ENCODE measurements around the gene APBA2.
"Not testable (repeated sequence)": the region's sequence is repeated elsewhere in the genome, so short reads cannot be mapped to it uniquely, and the experiment has no call there.

The APBA2 gene

DNA sequence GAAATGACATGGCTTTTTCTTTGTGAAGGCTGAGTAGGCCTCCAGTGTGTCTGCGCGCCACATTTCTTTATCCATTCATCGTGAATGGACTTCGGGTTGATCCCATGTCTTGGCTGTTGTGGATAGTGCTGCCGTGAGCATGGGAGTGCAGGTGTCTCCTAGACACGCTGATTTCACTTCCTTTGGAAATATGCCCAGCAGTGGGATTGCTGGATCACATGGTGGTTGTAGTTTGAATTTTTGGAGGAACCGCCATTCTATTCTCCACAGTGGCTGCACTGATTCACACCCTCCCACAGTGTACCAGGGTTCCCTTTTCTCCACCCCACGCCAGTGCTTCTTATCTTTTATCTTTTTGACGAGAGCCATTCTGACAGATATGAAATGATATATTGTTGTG, 212.2 kb downstream of the APBA2 start:
- in situ Hi-C loops (cut with MboI; ENCODE audit: low sequenced_read_pairs): no loop called here

GRCh38 chr15:29098652-29099051, 212.9 kb downstream of the APBA2 start:
- in situ Hi-C loops (cut with MboI; ENCODE audit: low sequenced_read_pairs): no loop called here

DNA sequence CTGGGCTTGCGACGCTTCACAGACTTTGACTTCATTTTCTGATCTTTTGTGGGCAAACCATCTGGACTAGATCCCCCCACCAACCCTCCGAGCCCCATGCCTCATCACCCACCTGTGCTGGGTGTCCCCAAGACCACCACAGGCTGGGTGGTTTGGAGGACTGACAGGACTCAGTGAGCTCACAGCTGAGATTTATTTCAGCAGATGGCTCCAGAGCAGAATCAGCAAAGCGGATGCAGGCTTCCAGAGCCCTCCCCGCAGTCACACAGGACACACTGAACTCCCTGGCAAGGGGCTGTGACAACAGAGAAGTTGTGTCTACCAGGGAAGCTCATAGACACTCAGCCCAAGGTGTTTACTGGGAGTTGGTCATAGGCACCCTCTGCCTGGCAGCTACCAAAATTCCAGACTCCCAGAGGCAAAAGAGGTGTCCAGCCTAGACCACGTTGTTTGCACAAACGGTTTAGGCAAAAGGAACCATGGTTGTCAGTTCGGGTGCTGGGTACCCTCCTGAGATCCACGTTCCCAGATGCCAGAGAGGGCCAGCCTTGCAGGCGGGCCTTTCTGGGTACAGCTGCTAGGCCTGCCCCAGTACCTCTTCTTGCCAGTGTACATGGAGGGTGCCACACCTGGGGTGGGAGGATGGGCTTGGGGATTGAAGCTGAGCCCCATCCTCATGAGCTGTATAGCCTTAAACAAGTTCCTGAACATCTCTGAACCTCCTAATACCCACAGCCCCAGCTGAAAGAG, 213.5 kb downstream of the APBA2 start:
- in situ Hi-C loops (cut with MboI; ENCODE audit: low sequenced_read_pairs): no loop called here

DNA sequence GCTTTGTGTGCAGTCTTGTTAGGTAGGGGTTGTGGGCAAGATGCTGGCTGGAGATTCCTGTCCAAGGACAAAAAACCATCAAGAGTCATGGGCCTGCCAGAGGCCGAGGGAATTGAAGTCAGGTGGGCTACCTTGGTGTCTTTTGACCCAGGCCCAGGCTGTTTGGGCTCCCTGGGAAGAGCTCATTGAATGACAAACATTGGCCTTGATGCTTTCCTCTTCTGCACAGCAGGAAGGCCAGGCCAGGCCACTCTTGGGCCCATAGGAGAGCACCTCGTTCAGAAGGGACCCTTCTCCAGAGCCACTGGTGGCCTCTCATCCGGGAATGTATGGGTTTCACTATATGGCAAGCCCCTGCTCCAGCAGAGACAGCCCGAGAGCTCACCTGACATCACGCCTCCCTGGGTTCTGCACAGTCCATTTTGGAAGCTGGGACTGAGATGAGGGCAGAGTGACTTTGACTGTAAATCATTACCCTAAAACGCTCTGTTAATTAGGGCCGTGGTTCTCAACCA, 214.8 kb downstream of the APBA2 start:
- in situ Hi-C loops (cut with MboI; ENCODE audit: low sequenced_read_pairs): no loop called here

GRCh38 chr15:29101491-29101890, 215.7 kb downstream of the APBA2 start:
- in situ Hi-C loops (cut with MboI; ENCODE audit: low sequenced_read_pairs): no loop called here

- in situ Hi-C loops (cut with MboI; ENCODE audit: low sequenced_read_pairs): not testable (repeated sequence)
Observed at GRCh38 chr15:29102173-29102794, 216.5 kb downstream of the APBA2 start.

DNA sequence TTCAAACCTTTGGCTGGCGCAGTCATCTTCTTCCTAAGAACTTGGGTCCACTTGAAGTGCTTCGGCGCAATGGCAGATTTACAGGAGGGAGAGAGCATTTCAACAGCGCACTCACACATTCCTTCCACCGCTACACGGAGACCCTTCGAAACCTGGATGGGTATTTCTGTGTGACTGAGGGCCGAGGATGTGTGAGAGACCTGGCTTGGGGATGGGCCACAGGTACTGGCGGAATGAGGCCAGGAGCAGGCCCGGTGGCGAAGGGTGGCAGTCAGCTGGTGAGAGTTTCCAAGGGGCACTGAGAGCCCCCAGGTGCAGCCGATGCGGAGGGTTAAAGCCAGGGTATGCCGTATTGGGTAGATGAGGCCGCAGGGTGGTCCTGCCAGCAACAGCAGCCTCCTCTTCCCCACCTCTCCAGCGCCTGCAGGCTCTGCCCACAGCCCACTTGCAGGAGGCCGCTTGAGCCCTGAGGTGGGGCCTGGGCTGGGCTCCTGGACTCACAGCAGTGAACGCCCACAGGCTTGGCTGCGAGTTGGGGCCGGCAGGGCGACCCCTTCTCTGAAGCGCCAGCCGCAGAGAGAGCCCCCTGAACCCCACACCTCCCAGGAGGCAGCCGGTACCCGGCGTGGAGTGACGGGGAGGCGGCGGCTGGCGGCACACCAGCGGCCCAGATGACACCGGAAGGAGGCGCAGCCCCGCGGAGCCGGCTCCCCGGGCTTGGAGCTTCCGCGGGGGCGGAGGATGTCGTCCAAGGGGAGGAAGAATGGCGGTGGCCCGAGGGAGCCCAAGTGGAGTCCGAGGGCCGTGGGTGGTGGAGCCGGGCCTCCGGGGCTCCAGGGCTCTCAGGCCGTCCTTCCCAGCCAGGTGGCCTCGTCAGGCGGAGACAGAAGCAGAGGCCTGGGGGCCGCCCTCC, 217.4 kb downstream of the APBA2 start:
- in situ Hi-C loops (cut with MboI; ENCODE audit: low sequenced_read_pairs): no loop called here

DNA sequence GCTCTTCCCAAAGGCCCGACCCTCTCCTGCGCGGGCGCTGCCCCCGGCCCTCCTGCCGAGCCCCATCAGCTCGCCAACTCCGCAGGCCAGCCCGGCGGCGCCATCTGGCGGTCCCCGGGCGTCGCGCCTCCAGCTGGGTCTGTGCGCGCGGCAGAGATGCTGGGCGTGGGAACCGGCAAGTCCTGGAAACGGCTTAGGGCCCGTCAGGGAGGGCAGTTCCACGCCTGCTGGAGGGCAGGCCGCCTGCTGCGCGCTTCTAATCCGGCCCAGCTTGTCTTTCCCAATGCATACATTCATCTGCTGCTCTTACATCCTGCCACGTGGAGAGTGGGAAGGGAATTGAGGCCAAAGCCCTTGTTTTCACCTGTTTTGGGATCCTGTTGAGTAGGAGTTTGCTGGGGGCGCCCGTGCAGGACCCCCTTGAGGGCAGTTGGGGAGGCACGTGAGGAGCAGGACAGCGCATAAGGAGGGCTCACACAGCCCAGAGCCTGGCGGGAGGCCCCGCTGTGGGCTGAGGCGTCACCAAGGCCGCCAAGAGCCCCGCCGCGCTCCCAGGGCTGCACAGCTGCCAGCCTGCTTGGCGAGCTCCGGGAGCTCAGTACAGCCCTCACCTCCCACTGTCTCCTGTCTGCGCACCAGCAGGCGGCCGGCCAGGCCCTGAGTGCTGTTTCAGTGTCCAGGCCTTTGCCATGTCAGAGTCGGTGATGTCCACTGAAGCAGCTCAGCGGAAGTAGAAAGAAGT, 218.2 kb downstream of the APBA2 start:
- in situ Hi-C loops (cut with MboI; ENCODE audit: low sequenced_read_pairs): no loop called here

DNA sequence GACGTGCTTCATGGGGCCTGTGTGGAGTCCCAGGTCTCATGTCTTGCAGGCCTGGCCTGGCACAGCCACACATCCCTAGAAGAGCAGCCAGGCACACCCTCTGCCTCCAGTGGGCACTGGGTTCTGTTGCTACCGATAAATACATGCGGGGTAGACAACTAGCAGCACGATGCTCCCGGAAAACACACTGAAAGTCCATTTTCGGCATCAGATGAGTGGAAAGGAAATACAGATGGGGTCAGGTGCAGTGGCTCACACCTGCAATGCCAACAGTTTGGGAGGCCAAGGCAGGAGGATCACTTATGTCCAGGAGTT, 218.7 kb downstream of the APBA2 start:
- in situ Hi-C loops (cut with MboI; ENCODE audit: low sequenced_read_pairs): no loop called here

GRCh38 chr15:29105151-29105854, 219.5 kb downstream of the APBA2 start:
- in situ Hi-C loops (cut with MboI; ENCODE audit: low sequenced_read_pairs): no loop called here

GRCh38 chr15:29106116-29106515, 220.3 kb downstream of the APBA2 start:
- in situ Hi-C loops (cut with MboI; ENCODE audit: low sequenced_read_pairs): no loop called here

- in situ Hi-C loops (cut with MboI; ENCODE audit: low sequenced_read_pairs): no loop called here
Observed at GRCh38 chr15:29106551-29107290, 220.9 kb downstream of the APBA2 start.

DNA sequence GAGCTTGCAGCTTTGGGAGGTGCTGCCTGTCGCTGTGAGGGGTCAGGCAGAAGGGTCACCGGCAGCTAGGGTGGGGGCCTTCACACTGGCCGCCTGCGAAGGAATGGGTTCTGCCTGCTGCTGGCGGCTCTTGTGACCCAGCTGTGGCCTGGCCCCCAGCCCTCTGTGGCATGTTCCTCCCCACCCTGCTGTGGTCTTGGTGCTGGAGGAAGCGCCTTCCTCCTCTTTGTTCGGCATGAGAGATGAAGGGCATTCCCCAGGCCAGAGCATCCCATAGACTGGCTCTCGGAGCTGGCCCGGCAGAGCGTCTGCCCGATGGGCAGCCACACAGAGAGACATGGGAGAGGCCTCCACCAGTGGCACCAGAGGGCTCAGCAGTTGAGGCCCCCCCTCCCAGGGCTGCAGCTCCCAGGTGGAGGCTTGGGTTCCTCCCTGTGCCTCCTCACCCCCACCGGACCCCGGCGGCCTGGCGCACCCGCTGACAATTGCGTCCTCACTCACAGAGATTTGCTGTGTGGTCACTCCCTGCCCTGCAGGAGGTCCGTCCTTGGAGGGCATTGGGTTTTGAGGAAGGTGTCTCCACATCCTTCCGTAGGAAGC, 221.6 kb downstream of the APBA2 start:
- in situ Hi-C loops (cut with MboI; ENCODE audit: low sequenced_read_pairs): no loop called here

GRCh38 chr15:29107971-29108645, 222.3 kb downstream of the APBA2 start:
- in situ Hi-C loops (cut with MboI; ENCODE audit: low sequenced_read_pairs): no loop called here

- in situ Hi-C loops (cut with MboI; ENCODE audit: low sequenced_read_pairs): no loop called here
Observed at GRCh38 chr15:29109762-29110161, 224.0 kb downstream of the APBA2 start.

DNA sequence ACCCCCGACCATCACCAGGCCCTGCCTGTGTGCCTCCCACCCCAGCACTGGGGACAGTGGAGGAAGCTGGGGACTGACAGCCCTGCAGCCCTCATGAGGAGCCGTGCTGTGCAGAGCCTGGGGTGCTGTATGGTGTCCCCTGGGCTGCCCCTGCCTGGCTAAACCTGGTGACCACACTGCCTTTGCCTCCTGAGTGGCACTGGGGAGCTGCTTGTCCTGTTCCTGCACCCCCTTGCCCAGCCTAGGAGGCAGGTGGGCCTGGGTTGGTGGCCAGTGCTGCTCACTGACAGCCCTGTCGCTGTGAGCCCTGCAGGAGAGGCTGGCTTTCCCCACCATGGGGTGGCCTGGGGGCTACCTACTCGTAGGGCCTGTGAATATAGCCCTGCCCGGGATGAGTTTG, 224.4 kb downstream of the APBA2 start:
- in situ Hi-C loops (cut with MboI; ENCODE audit: low sequenced_read_pairs): no loop called here

- in situ Hi-C loops (cut with MboI; ENCODE audit: low sequenced_read_pairs): no loop called here
Observed at GRCh38 chr15:29110733-29111132, 225.0 kb downstream of the APBA2 start.

- in situ Hi-C loops (cut with MboI; ENCODE audit: low sequenced_read_pairs): no loop called here
Observed at GRCh38 chr15:29111705-29112281, 226.0 kb downstream of the APBA2 start.

Data from hTERT RPE-1 (cell line).